Measurements from ENCODE around the gene RGS3. TPM values are rescaled to one million over a fixed set of nuclear protein-coding genes. Genes with fewer than 3 reads are reported as not detected.

The RGS3 gene
- total and polyA plus RNA-seq, 12 donors: 65.4 to 201 (median 132) TPM

- peaks cover 0 to 5% (median 0%) of the 10 kb centered on the region in 9 donors for H3K36me3 ChIP-seq
- no peaks in the 10 kb centered on the region for H3K9me3 ChIP-seq
- WGBS, 2 donors: 85 to 98% methylated on average over 3 of the region's 3 CpGs
- peaks cover 8 to 60% (median 30%) of the 10 kb centered on the region in 9 donors for H3K4me1 ChIP-seq
- H3K27ac ChIP-seq: peak overlapping the region in 8 of 10 donors; percentile 6 to 97 (median 80)
- H3K4me3 ChIP-seq: no peak overlapping the region
- DNase-seq (no peak), ATAC-seq (no peak)
- TF ChIP-seq CTCF (IDR thresholded peaks at IDR 0.05): no peak
- intact Hi-C loops (cut with DNase I): no loop called here
- no peaks in the 10 kb centered on the region for H3K27me3 ChIP-seq
These were observed 93.5 kb downstream of the RGS3 start for GRCh38 chr9:113556877-113557593.

- Histone ChIP-seq H3K27ac (peak overlapping the region; percentile 60 to 97 (median 81)), H3K4me3 (no peak overlapping the region), H3K9me3 (no peaks in the 10 kb centered on the region), H3K4me1 (peaks cover 8 to 74% (median 46%) of the 10 kb centered on the region in 9 donors), H3K36me3 (peaks cover 0 to 6% (median 0%) of the 10 kb centered on the region in 9 donors), H3K27me3 (no peaks in the 10 kb centered on the region)
- TF ChIP-seq CTCF (IDR thresholded peaks at IDR 0.05): no peak
- intact Hi-C loops (cut with DNase I): loop anchor here in 1 of 10 donors (1.0 kb wide), 1 partner anchor 11 kb away; no protein-coding TSS in a partner anchor
- WGBS, 2 donors: 8 to 15% methylated on average over 7 of the region's 7 CpGs
- peak; percentile 92 to 98 (median 95) for ATAC-seq
- DNase-seq: peak; percentile 89 to 90
These were observed 95.3 kb downstream of the RGS3 start for GRCh38 chr9:113558632-113559502.

GRCh38 chr9:113559834-113560800 lies 96.6 kb downstream of the RGS3 start:
- no peaks in the 10 kb centered on the region for H3K9me3 ChIP-seq
- TF ChIP-seq CTCF (IDR thresholded peaks at IDR 0.05): no peak
- no peak for DNase-seq
- intact Hi-C loops (cut with DNase I): loop anchor here in 2 of 10 donors (1.0 to 10.0 kb wide), 3 partner anchors 12 to 45 kb away; no protein-coding TSS in a partner anchor
- no peak for ATAC-seq
- peak overlapping the region; percentile 60 to 97 (median 81) for H3K27ac ChIP-seq
- WGBS, 2 donors: 81 to 83% methylated on average over 12 of the region's 12 CpGs
- H3K27me3 ChIP-seq: no peaks in the 10 kb centered on the region
- H3K36me3 ChIP-seq: peaks cover 0 to 6% (median 0%) of the 10 kb centered on the region in 9 donors
- H3K4me1 ChIP-seq: peaks cover 16 to 86% (median 57%) of the 10 kb centered on the region in 9 donors
- H3K4me3 ChIP-seq: no peak overlapping the region
